ENCODE data around the gene EPHA6. TPM values are rescaled to one million over a fixed set of nuclear protein-coding genes. Genes with fewer than 3 reads are reported as not detected.

EPHA6 gene
- total RNA-seq, 1 donor from 2014 or later = 1.2 TPM

- H3K4me3 ChIP-seq = no peak overlapping the region
- intact Hi-C loops (cut with DNase I) = no loop called here
Observed at GRCh38 chr3:97197830-97198229, 383.4 kb downstream of the EPHA6 start.

GRCh38 chr3:97200387-97200786 is 386.0 kb downstream of the EPHA6 start:
- intact Hi-C loops (cut with DNase I) = no loop called here
- Histone ChIP-seq H3K27me3 (no peaks in the 10 kb centered on the region), H3K4me3 (no peak overlapping the region), H3K9me3 (no peaks in the 10 kb centered on the region), H3K4me1 (no peaks in the 10 kb centered on the region), H3K36me3 (no peaks in the 10 kb centered on the region), H3K27ac (no peak overlapping the region)
- no peak for TF ChIP-seq CTCF (IDR thresholded peaks at IDR 0.05)
- no peak for TF ChIP-seq POLR2AphosphoS5 (IDR thresholded peaks at IDR 0.05; ENCODE audit: insufficient read depth in 1 of 2, low read depth in 1 of 2)
- TF ChIP-seq POLR2A (IDR thresholded peaks at IDR 0.05) = no peak
- no peak for DNase-seq (ENCODE audit: extremely low spot score in 2 of 2)

More at GRCh38 chr3:97197830-97198229, 383.4 kb downstream of the EPHA6 start:
- no peak for DNase-seq (ENCODE audit: extremely low spot score in 2 of 2)
- no peaks in the 10 kb centered on the region for H3K36me3 ChIP-seq
- TF ChIP-seq POLR2A (IDR thresholded peaks at IDR 0.05) (no peak), POLR2AphosphoS5 (IDR thresholded peaks at IDR 0.05; ENCODE audit: insufficient read depth in 1 of 2, low read depth in 1 of 2) (no peak), CTCF (IDR thresholded peaks at IDR 0.05) (no peak)
- H3K27ac ChIP-seq = no peak overlapping the region
- no peaks in the 10 kb centered on the region for H3K9me3 ChIP-seq
- no peaks in the 10 kb centered on the region for H3K27me3 ChIP-seq
- H3K4me1 ChIP-seq = no peaks in the 10 kb centered on the region

- intact Hi-C loops (cut with DNase I) = no loop called here
- Histone ChIP-seq H3K36me3 (no peaks in the 10 kb centered on the region), H3K27me3 (no peaks in the 10 kb centered on the region), H3K27ac (no peak overlapping the region), H3K4me3 (no peak overlapping the region), H3K4me1 (no peaks in the 10 kb centered on the region), H3K9me3 (no peaks in the 10 kb centered on the region)
- no peak for DNase-seq (ENCODE audit: extremely low spot score in 2 of 2)
- TF ChIP-seq POLR2AphosphoS5 (IDR thresholded peaks at IDR 0.05; ENCODE audit: insufficient read depth in 1 of 2, low read depth in 1 of 2) = no peak
- no peak for TF ChIP-seq CTCF (IDR thresholded peaks at IDR 0.05)
- TF ChIP-seq POLR2A (IDR thresholded peaks at IDR 0.05) = no peak
Observed at GRCh38 chr3:97201814-97202213, 387.4 kb downstream of the EPHA6 start.

GRCh38 chr3:97228966-97229365 is 414.6 kb downstream of the EPHA6 start:
- H3K4me1 ChIP-seq = no peaks in the 10 kb centered on the region
- TF ChIP-seq POLR2AphosphoS5 (IDR thresholded peaks at IDR 0.05; ENCODE audit: insufficient read depth in 1 of 2, low read depth in 1 of 2) (no peak), POLR2A (IDR thresholded peaks at IDR 0.05) (no peak), CTCF (IDR thresholded peaks at IDR 0.05) (no peak)
- no peak overlapping the region for H3K27ac ChIP-seq

GRCh38 chr3:97230486-97230885 is 416.1 kb downstream of the EPHA6 start:
- H3K27ac ChIP-seq = no peak overlapping the region
- H3K4me1 ChIP-seq = no peaks in the 10 kb centered on the region
- H3K9me3 ChIP-seq = no peaks in the 10 kb centered on the region
- TF ChIP-seq POLR2A (IDR thresholded peaks at IDR 0.05) (no peak), POLR2AphosphoS5 (IDR thresholded peaks at IDR 0.05; ENCODE audit: insufficient read depth in 1 of 2, low read depth in 1 of 2) (no peak), CTCF (IDR thresholded peaks at IDR 0.05) (no peak)
- no peak for DNase-seq (ENCODE audit: extremely low spot score in 2 of 2)
- intact Hi-C loops (cut with DNase I) = no loop called here
- H3K4me3 ChIP-seq = no peak overlapping the region
- no peaks in the 10 kb centered on the region for H3K36me3 ChIP-seq
- no peaks in the 10 kb centered on the region for H3K27me3 ChIP-seq

More at GRCh38 chr3:97228966-97229365, 414.6 kb downstream of the EPHA6 start:
- Histone ChIP-seq H3K36me3 (no peaks in the 10 kb centered on the region), H3K27me3 (no peaks in the 10 kb centered on the region), H3K4me3 (no peak overlapping the region), H3K9me3 (no peaks in the 10 kb centered on the region)
- intact Hi-C loops (cut with DNase I) = no loop called here
- DNase-seq (ENCODE audit: extremely low spot score in 2 of 2) = no peak
